GM18907 (cell line): ENCODE measurements around the gene TDP2.
"Not testable (repeated sequence)": the region's sequence is repeated elsewhere in the genome, so short reads cannot be mapped to it uniquely, and the experiment has no call there.

Experiments used
- ATAC-seq: cut with Tn5 transposase; IDR thresholded peaks from one replicate; pipeline ENCODE4 v1.9.1; 2021; ENCODE audit warnings: mild to moderate bottlenecking, moderate library complexity; ENCODE audit not compliant: unreplicated experiment

TDP2 gene

GRCh38 chr6:24683297-24684296, 16.9 kb upstream of the TDP2 start:
- ATAC-seq = no peak

DNA sequence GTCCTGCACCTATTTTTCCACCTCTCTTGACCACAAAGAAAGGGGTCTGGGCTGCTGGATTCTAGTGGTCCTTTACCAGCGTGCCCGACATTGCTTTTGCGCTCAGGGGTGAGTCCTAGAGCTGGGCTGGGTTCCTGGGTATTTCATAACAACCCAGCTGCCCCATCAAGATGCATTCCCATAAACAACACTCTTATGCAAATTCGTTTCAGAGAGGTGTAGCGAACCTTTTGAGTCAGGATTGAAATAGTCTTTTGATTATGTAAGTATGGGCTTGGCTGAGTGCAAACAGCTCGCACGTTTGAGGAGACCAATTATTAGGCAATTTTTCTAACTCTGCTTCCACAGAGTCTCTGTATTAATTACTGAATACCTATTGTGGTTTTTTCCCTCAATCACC, 13.9 kb upstream of the TDP2 start:
- no peak for ATAC-seq

DNA sequence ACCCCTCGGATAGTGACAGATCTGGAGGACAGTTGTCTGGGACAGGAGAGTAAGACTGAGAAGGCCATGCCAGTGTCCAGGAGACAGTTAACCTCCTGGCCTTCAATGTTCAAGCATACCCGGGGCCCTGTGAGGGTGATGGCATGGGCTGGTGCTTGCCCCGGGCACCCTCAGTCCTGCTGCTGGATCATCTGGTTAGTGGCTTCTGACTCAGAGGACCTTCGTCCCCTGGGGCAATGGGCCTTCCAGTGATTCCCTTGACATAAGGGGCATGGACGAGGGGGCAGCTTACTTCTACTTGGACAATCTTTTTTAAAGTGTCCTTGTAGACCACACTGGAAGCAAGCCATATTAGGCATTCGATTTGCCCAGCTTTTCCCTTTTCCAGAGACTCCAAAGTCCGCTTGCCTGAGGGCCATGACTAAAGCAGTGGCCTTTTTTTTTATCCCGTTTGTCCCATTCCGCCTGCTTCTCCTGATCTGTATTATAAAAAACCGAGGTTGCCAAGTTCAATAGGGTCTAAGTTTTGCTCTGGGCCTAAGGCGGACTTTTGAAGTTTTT, 12.2 kb upstream of the TDP2 start:
- ATAC-seq = not testable (repeated sequence)

DNA sequence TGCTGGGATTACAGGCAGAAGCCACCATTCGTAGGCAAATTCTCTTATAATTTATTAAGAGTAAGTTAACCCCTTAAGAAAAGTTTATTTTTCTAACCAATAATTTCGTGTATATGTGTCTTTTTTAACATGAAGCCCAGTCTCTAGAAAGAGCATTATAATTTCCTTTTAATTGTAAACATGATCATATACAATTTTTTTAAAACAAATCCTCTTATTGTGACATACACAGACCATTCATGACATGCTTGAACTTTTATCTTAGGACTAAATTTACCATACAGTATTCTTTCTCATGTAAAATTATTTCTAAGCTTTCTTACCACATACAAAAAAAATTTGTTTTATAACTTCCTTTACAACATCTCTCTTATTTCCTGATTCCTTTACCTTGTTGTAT, 6.9 kb upstream of the TDP2 start:
- no peak for ATAC-seq

DNA sequence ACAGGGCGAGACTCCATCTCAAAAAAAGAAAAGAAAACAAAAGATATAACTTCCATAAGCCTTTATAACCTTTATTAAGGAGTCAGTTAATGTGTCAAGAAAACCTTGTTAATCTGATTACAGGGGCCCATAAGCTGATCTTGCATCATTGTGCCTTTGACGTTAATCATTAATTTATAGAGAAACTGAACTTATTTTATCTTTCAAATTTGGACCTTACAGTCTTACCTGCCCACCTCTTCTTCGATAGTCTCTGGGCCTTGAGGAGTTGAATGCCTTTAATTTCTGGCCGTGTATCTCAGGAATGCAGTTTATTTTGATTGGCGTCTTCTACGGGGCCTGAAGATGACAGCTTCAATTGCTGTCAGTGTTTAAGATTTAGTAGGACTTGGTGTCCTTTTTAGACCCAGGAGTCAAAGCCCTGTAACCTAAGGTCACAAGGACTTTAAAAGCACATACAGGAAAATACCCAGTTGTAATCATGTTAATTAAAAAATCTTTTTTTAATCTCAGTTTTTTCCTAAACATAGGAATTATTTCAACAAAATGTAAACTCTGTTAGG, 6.0 kb upstream of the TDP2 start:
- ATAC-seq = no peak

- not testable (repeated sequence) for ATAC-seq
Observed at GRCh38 chr6:24671077-24671476, 4.4 kb upstream of the TDP2 start.

DNA sequence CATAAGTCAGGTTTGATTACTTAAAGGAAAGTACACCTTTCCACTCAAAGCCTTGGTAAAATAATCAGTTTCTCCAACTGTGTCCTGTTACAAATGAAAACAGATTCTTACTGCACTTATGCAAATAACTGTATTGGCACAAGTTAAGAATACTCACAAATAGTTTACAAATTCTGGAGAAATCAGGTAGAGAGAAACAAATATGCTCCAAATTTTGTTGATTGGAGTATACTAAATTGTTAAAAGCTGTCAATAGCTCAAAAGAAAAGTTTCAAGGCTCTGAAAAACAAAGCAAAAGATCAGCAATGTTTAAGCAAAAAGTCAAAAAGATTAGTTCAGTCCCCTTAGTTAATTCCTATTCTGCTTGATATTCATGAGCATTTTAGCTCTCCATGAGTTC, 3.8 kb upstream of the TDP2 start:
- ATAC-seq = not testable (repeated sequence)

DNA sequence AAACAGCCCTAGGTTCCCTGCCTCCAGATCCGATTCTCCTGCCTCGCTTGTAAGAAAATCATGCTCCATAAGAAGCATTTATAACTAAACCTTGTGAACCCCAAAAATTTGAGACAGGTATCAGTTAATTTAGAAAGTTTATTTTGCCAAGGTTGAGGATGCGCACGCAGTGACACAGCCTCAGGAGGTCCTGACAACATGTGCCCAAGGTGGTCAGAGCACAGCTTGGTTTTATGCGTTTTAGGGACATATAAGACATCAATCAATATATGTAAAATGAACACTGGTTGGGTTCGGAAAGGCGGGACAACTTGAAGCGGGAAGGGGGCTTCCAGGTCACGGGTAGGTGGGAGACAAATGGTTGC, 2.3 kb upstream of the TDP2 start:
- no peak for ATAC-seq

- ATAC-seq = not testable (repeated sequence)
Observed at GRCh38 chr6:24668066-24668996, 1.6 kb upstream of the TDP2 start.

DNA sequence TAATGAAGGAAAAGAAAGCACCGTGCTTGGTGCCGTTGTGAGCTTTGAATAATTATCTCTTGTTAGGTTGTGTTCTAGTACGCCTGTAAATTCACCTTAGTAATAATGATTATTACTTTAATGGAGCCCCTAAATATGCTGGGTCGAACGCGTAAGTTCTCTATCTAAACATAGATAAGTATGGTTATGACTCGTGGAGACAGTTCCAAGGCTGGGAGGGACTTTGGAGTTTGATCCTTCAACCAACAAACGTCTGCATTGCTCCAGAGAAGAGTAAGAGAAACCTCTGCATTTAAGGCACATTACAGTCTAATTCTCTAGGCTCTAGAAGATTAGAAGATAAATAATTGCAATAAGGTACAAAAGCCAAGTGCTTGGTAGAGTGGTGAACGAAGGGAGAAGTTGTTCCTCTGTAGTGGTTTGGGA, 692 bp upstream of the TDP2 start:
- ATAC-seq = peak; percentile 3

- ATAC-seq = peak; percentile 42
Observed at GRCh38 chr6:24666097-24666640, 530 bp downstream of the TDP2 start.

GRCh38 chr6:24664046-24664987, 2.4 kb downstream of the TDP2 start:
- ATAC-seq = no peak

DNA sequence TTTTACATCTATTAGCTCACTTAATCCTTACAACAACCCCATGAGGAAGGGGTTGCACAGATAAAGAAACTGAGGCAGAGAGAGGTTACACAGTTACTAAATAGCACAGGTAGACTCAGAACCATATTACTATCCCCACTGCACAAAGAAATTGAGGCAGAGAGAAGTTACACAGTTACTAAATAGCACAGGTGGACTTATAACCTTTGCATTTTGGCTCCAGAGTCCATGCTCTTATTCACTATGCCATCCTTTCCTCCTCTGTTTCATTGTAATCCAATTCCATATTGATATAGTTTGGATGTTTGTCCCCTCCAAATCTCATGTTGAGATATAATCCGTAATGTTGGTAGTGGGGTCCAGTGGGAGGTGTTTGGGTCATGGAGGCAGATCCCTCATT, 3.5 kb downstream of the TDP2 start:
- ATAC-seq = no peak

- no peak for ATAC-seq
Observed at GRCh38 chr6:24662236-24662635, 4.5 kb downstream of the TDP2 start.

- not testable (repeated sequence) for ATAC-seq
Observed at GRCh38 chr6:24661759-24662158, 4.9 kb downstream of the TDP2 start.

GRCh38 chr6:24660105-24660504, 6.6 kb downstream of the TDP2 start:
- ATAC-seq = no peak

- ATAC-seq = no peak
Observed at GRCh38 chr6:24659561-24659960, 7.1 kb downstream of the TDP2 start.

- no peak for ATAC-seq
Observed at GRCh38 chr6:24658573-24659560, 7.8 kb downstream of the TDP2 start.
